D721Med (cell line): Measurements from ENCODE around the gene HTR1A.

ENCODE experiments used
- DNase-seq: peaks from one replicate; pipeline ENCODE4 v3.0.0; 2011; ENCODE audit warnings: low spot score; ENCODE audit not compliant: insufficient read length
- FAIRE-seq: peaks from 2 replicates; lab custom pipeline; 2011; peaks lifted over from hg19 to GRCh38; lab: Jason Lieb, UNC
- CTCF ChIP-seq: IDR thresholded peaks from 2 replicates; pipeline ENCODE4 v1.5.1; 2012; ENCODE audit warnings: mild to moderate bottlenecking, control low read depth; ENCODE audit not compliant: insufficient read depth; ENCODE audit errors: missing control alignments

HTR1A gene

GRCh38 chr5:63935103-63935502 is 27.1 kb downstream of the HTR1A start:
- no peak for FAIRE-seq
- TF ChIP-seq CTCF: no peak
- no peak for DNase-seq

GRCh38 chr5:63931836-63932235 is 30.4 kb downstream of the HTR1A start:
- DNase-seq (no peak), FAIRE-seq (peak; percentile 55)
- TF ChIP-seq CTCF: no peak

- DNase-seq (no peak), FAIRE-seq (no peak)
These were observed 33.8 kb downstream of the HTR1A start for GRCh38 chr5:63928451-63928850.

GRCh38 chr5:63923914-63924313 is 38.3 kb downstream of the HTR1A start:
- DNase-seq (no peak), FAIRE-seq (no peak)
- no peak for TF ChIP-seq CTCF

More at GRCh38 chr5:63928451-63928850, 33.8 kb downstream of the HTR1A start:
- TF ChIP-seq CTCF: no peak

- DNase-seq: no peak
- TF ChIP-seq CTCF: no peak
- FAIRE-seq: no peak
These were observed 42.3 kb downstream of the HTR1A start for GRCh38 chr5:63919763-63920478.

GRCh38 chr5:63916786-63917185 is 45.5 kb downstream of the HTR1A start:
- DNase-seq (no peak), FAIRE-seq (no peak)
- no peak for TF ChIP-seq CTCF

- DNase-seq (no peak), FAIRE-seq (no peak)
- TF ChIP-seq CTCF: no peak
These were observed 50.4 kb downstream of the HTR1A start for GRCh38 chr5:63911871-63912270.
